ENCODE measurements around the gene MFRP. TPM values are rescaled to one million over a fixed set of nuclear protein-coding genes. Genes with fewer than 3 reads are reported as not detected.
A peak's percentile ranks its signal among the peaks of the same experiment; 100 is the strongest.

The MFRP gene
- total and polyA plus RNA-seq, 9 of the 15 experiments (the other 6 are each of a cell fraction or from before 2014, with no cell fraction given) = not detected

DNA sequence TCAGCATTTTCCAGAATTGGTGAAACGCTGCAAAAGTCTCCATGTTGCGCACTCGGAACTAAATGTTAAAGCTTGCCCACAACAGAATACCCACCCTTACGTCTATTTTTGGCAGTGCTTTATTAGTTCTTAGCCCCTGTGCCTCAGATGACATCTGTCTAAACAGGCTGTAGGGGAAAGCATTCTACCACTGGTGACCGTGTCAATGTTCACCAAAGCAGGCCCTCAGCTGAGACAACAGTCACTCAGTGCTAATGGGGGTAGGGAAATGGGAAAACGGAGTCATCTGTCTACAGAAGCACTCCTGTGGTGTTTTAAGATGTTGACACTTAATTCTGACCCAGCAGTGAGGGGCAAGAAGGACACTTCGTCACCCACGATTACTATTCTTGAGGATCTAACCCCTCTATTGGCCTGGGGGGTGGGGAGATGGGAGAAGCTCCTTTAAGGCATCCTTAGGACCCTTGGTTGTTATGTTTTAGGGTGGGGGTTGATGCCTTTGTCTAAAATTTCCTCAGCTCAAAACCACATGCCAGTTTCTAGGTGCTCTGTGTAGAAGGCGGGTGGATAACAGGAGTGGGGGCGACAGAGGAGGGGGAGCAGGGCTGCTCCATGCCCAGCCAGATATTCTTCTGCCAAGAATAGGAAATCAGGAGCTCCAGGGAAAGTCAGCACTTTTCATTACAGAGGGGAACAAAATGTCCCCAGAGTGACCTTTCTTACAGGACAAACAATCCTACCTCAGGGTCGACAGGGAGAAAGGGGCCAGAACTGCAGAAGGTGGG, 15.6 kb upstream of the MFRP start:
- peaks cover 28% of the 10 kb centered on the region for H3K36me3 ChIP-seq (ENCODE audit: control insufficient read depth, insufficient read depth, low read length)
- DNase-seq (ENCODE audit: extremely low read depth in 1 of 4, low spot score in 3 of 4) = peak in 1 of 4 experiments; percentile 40
- H3K27ac ChIP-seq (ENCODE audit: extremely low read depth, low read depth, low read length) = peak overlapping the region; percentile 17; the same call in 2 of the 3 replicates
- H3K9me3 ChIP-seq (replicated peaks; ENCODE audit: control insufficient read depth, insufficient read depth, low read depth, low read length) = no peaks in the 10 kb centered on the region
- no peak overlapping the region for H2AFZ ChIP-seq (ENCODE audit: low read depth, low read length)
- no peak for FAIRE-seq
- peak; percentile 12; the same call in 1 of the 3 replicates for ATAC-seq
- peaks cover 18% of the 10 kb centered on the region; the same call in 2 of the 3 replicates for H3K79me2 ChIP-seq (ENCODE audit: control insufficient read depth, insufficient read depth, low read length)
- H3K9me1 ChIP-seq (ENCODE audit: control insufficient read depth, insufficient read depth, low read length) = peaks cover 5% of the 10 kb centered on the region
- in situ Hi-C loops (cut with MboI) (no loop called here), intact Hi-C loops (cut with micrococcal nuclease) (no loop called here)
- WGBS (ENCODE audit: insufficient coverage, low coverage, missing lambda C conversion rate) = 51% methylated on average over 11 of the region's 11 CpGs
- TSS peak; percentile 42 for BruUV-seq (replicated peaks)
- ChIA-PET CTCF (ENCODE audit: low intra/inter-chr PET ratio) (interaction anchor here (1.4 kb wide), 1 partner anchor 22 kb away, joined by 4 read pairs; no protein-coding TSS in a partner anchor), POLR2A (interaction anchor here (0.6 to 3.0 kb wide), 8 partner anchors 11 to 182 kb away, joined by 3 to 24 read pairs (median 4); no protein-coding TSS in a partner anchor)
- no peak for TF ChIP-seq FOXA3 (CRISPR knock-in tag; conservative IDR thresholded peaks at IDR 0.05 in 1 of 2, IDR thresholded peaks at IDR 0.05 in 1 of 2)
- no peak for TF ChIP-seq GTF2E2 (tag; IDR thresholded peaks at IDR 0.05)
- no peak for TF ChIP-seq NR2C1 (IDR thresholded peaks at IDR 0.05)
- no peak for TF ChIP-seq NR2C1 (tag; IDR thresholded peaks at IDR 0.05)
- no peak for TF ChIP-seq MCM7 (IDR thresholded peaks at IDR 0.05)
- TF ChIP-seq BRF1 (IDR thresholded peaks at IDR 0.05; ENCODE audit: borderline replicate concordance, extremely low read depth, insufficient read length) = no peak
- TF ChIP-seq SMARCA5 (IDR thresholded peaks at IDR 0.05) = no peak
- peak; percentile 45; the same call in 1 of the 2 replicates for TF ChIP-seq SP1 (CRISPR knock-in tag; IDR thresholded peaks at IDR 0.05)
- peak overlapping the region; percentile 24 for H3K4me2 ChIP-seq (ENCODE audit: insufficient read depth, low read length)
- no peaks in the 10 kb centered on the region for H4K20me1 ChIP-seq (replicated peaks; ENCODE audit: control insufficient read depth, insufficient read depth, low read length)
- no peak overlapping the region for H3K4me3 ChIP-seq
- H3K27me3 ChIP-seq (ENCODE audit: control insufficient read depth in 2 of 2, insufficient read depth in 2 of 2, low read length in 2 of 2) = no peaks in the 10 kb centered on the region
- H3K9ac ChIP-seq (ENCODE audit: insufficient read depth in 1 of 2, low read depth in 2 of 2, low read length in 2 of 2) = peak overlapping the region; percentile 3 to 32; a peak in 2 of 4 replicates
- peaks cover 45 to 46% of the 10 kb centered on the region in 2 experiments for H3K4me1 ChIP-seq (replicated peaks in 1 of 2; ENCODE audit: control insufficient read depth in 2 of 2, insufficient read depth in 2 of 2, low read length in 2 of 2)

All from K562 (cell line).